ENCODE results near the gene MIP. TPM values are rescaled to one million over a fixed set of nuclear protein-coding genes. Genes with fewer than 3 reads are reported as not detected.
"Not testable (repeated sequence)": the region's sequence is repeated elsewhere in the genome, so short reads cannot be mapped to it uniquely, and the experiment has no call there.

The MIP gene
- total RNA-seq, 1 donor from 2014 or later, result not detected

GRCh38 chr12:56411781-56412639 is 42.4 kb downstream of the MIP start:
- DNase-seq (ENCODE audit: extremely low spot score, unreplicated experiment), result no peak
- Mint-ChIP-seq H3K4me3 (ENCODE audit: unreplicated experiment) (no peak overlapping the region), H3K27me3 (ENCODE audit: unreplicated experiment) (no peaks in the 10 kb centered on the region), H3K9me3 (ENCODE audit: unreplicated experiment) (no peaks in the 10 kb centered on the region), H3K27ac (ENCODE audit: unreplicated experiment) (no peak overlapping the region), H3K4me1 (ENCODE audit: unreplicated experiment) (peaks cover 3% of the 10 kb centered on the region), H3K36me3 (ENCODE audit: unreplicated experiment) (no peaks in the 10 kb centered on the region)
- TF ChIP-seq, protein P1, sequence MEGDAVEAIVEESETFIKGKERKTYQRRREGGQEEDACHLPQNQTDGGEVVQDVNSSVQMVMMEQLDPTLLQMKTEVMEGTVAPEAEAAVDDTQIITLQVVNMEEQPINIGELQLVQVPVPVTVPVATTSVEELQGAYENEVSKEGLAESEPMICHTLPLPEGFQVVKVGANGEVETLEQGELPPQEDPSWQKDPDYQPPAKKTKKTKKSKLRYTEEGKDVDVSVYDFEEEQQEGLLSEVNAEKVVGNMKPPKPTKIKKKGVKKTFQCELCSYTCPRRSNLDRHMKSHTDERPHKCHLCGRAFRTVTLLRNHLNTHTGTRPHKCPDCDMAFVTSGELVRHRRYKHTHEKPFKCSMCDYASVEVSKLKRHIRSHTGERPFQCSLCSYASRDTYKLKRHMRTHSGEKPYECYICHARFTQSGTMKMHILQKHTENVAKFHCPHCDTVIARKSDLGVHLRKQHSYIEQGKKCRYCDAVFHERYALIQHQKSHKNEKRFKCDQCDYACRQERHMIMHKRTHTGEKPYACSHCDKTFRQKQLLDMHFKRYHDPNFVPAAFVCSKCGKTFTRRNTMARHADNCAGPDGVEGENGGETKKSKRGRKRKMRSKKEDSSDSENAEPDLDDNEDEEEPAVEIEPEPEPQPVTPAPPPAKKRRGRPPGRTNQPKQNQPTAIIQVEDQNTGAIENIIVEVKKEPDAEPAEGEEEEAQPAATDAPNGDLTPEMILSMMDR (IDR thresholded peaks at IDR 0.05), result no peak

- no peaks in the 10 kb centered on the region for H3K9me3 Mint-ChIP-seq (ENCODE audit: unreplicated experiment)
- H3K36me3 Mint-ChIP-seq (ENCODE audit: unreplicated experiment), result no peaks in the 10 kb centered on the region
- TF ChIP-seq, protein P1 (IDR thresholded peaks at IDR 0.05), result no peak
- H3K4me3 Mint-ChIP-seq (ENCODE audit: unreplicated experiment), result no peak overlapping the region
- no peak for DNase-seq (ENCODE audit: extremely low spot score, unreplicated experiment)
- peaks cover 3% of the 10 kb centered on the region for H3K4me1 Mint-ChIP-seq (ENCODE audit: unreplicated experiment)
- H3K27me3 Mint-ChIP-seq (ENCODE audit: unreplicated experiment), result no peaks in the 10 kb centered on the region
- no peak overlapping the region for H3K27ac Mint-ChIP-seq (ENCODE audit: unreplicated experiment)
Observed at GRCh38 chr12:56410768-56411167, 43.7 kb downstream of the MIP start.

DNA sequence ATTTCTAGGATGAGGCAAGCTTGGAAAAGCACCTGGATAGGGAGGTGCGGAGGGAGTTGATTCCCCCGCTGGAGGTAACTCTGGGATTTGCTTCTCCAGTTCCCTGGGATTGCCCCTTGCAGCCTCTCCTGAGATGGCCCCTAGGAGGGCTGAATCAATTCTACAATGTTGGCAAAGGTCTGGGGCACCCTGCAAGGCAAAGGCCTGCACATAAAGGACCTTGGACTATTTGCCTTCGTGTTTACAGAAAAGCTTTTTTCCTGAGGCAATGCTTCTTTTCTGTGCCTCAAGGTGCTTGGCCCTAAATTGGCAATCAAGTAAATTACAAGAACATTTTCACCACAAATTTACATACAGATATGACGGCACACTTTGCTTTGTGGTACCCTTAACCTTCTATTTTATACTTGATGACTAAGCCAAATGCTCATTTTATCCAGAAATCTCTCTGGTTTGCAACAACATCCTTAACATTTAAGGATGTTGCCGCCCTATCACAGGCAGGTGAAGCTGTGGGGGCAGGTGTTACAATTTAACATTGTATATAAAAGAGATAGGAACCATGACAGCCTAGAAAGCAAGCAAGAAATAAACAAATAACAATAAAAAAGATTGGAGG is 45.5 kb downstream of the MIP start:
- no peak overlapping the region for H3K27ac Mint-ChIP-seq (ENCODE audit: unreplicated experiment)
- peaks cover 3% of the 10 kb centered on the region for H3K4me1 Mint-ChIP-seq (ENCODE audit: unreplicated experiment)
- H3K9me3 Mint-ChIP-seq (ENCODE audit: unreplicated experiment), result no peaks in the 10 kb centered on the region
- H3K36me3 Mint-ChIP-seq (ENCODE audit: unreplicated experiment), result no peaks in the 10 kb centered on the region
- TF ChIP-seq, protein P1 (IDR thresholded peaks at IDR 0.05), result no peak
- DNase-seq (ENCODE audit: extremely low spot score, unreplicated experiment), result no peak
- no peaks in the 10 kb centered on the region for H3K27me3 Mint-ChIP-seq (ENCODE audit: unreplicated experiment)
- H3K4me3 Mint-ChIP-seq (ENCODE audit: unreplicated experiment), result no peak overlapping the region

- DNase-seq (ENCODE audit: extremely low spot score, unreplicated experiment); H3K9me3 Mint-ChIP-seq (ENCODE audit: unreplicated experiment); H3K27ac Mint-ChIP-seq (ENCODE audit: unreplicated experiment); H3K27me3 Mint-ChIP-seq (ENCODE audit: unreplicated experiment); H3K4me1 Mint-ChIP-seq (ENCODE audit: unreplicated experiment); H3K36me3 Mint-ChIP-seq (ENCODE audit: unreplicated experiment); H3K4me3 Mint-ChIP-seq (ENCODE audit: unreplicated experiment): not testable (repeated sequence)
Observed at GRCh38 chr12:56404227-56404626, 50.2 kb downstream of the MIP start.

DNA sequence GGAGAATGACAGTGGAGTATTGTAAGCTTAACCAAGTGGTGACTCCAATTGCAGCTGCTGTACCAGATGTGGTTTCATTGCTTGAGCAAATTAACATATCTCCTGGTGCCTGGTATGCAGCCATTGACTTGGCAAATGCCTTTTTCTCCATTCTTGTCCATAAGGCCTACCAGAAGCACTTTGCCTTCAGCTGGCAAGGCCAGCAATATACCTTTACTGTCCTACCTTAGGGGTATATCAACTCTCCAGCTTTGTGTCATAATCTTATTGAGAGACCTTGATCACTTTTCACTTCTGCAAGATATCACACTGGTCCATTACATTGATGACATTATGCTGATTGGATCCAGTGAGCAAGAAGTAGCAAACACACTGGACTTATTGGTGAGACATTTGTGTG is 52.8 kb downstream of the MIP start:
- not testable (repeated sequence) for H3K36me3 Mint-ChIP-seq (ENCODE audit: unreplicated experiment); H3K4me3 Mint-ChIP-seq (ENCODE audit: unreplicated experiment); H3K27me3 Mint-ChIP-seq (ENCODE audit: unreplicated experiment); H3K4me1 Mint-ChIP-seq (ENCODE audit: unreplicated experiment); DNase-seq (ENCODE audit: extremely low spot score, unreplicated experiment); H3K27ac Mint-ChIP-seq (ENCODE audit: unreplicated experiment)
- peaks cover 12% of the 10 kb centered on the region for H3K9me3 Mint-ChIP-seq (ENCODE audit: unreplicated experiment)

DNA sequence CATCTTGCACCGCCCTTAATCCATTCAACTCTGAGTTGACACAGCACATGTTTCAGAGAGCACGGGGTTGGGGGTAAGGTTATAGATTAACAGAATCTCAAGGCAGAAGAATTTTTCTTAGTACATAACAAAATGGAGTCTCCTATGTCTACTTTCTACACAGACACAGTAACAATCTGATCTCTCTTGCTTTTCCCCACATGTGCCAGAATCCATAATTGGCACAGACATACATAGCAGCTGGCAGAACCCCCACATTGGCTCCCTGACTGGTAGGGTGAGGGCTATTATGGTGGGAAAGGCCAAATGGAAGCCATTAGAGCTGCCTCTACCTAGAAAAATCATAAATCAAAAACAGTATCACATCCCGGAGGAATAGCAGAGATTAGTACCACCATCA is 53.3 kb downstream of the MIP start:
- not testable (repeated sequence) for H3K36me3 Mint-ChIP-seq (ENCODE audit: unreplicated experiment); H3K27me3 Mint-ChIP-seq (ENCODE audit: unreplicated experiment); DNase-seq (ENCODE audit: extremely low spot score, unreplicated experiment); H3K4me3 Mint-ChIP-seq (ENCODE audit: unreplicated experiment); H3K4me1 Mint-ChIP-seq (ENCODE audit: unreplicated experiment); H3K27ac Mint-ChIP-seq (ENCODE audit: unreplicated experiment)
- peaks cover 12% of the 10 kb centered on the region for H3K9me3 Mint-ChIP-seq (ENCODE audit: unreplicated experiment)

Other genes with a start within 250 kb of the MIP start
- gene RNF41, start 232.7 kb downstream of the MIP start, total RNA-seq, result 71.2 and 77.8 TPM in 2 replicates
- 42.1 and 45.3 TPM in 2 replicates for gene NABP2, start 230.3 kb downstream of the MIP start, total RNA-seq
- gene SLC39A5, start 224.6 kb downstream of the MIP start, total RNA-seq, result 0.81 TPM in 1 of 2 replicates, not detected in the other
- gene ANKRD52, start 196.3 kb downstream of the MIP start, total RNA-seq, result 67.7 and 75.4 TPM in 2 replicates
- gene COQ10A, start 187.7 kb downstream of the MIP start, total RNA-seq, result 12.8 and 14.4 TPM in 2 replicates
- 199 and 206 TPM in 2 replicates for gene CS, start 154.3 kb downstream of the MIP start, total RNA-seq
- 154 and 177 TPM in 2 replicates for gene CNPY2, start 138.7 kb downstream of the MIP start, total RNA-seq
- 52.7 and 56.6 TPM in 2 replicates for gene PAN2, start 120.7 kb downstream of the MIP start, total RNA-seq
- gene IL23A, start 115.8 kb downstream of the MIP start, total RNA-seq, result not detected in 2 replicates
- gene STAT2, start 94.5 kb downstream of the MIP start, total RNA-seq, result 327 and 334 TPM in 2 replicates
- not detected in 2 replicates for gene APOF, start 91.8 kb downstream of the MIP start, total RNA-seq
- gene TIMELESS, start 5.2 kb downstream of the MIP start, total RNA-seq, result 15.9 and 16.2 TPM in 2 replicates
- 2.7 and 3.1 TPM in 2 replicates for gene SPRYD4, start 13.9 kb upstream of the MIP start, total RNA-seq
- gene GLS2, start 33.5 kb upstream of the MIP start, total RNA-seq, result 0.31 TPM in 1 of 2 replicates, not detected in the other
- 65.6 and 80.0 TPM in 2 replicates for gene RBMS2, start 67.2 kb upstream of the MIP start, total RNA-seq
- 83.1 and 91.6 TPM in 2 replicates for gene BAZ2A, start 175.7 kb upstream of the MIP start, total RNA-seq
- gene ATP5F1B, start 191.3 kb upstream of the MIP start, total RNA-seq, result 423 TPM in 2 replicates
- 136 and 140 TPM in 2 replicates for gene PTGES3, start 233.6 kb upstream of the MIP start, total RNA-seq